MM.1S (cell line): ENCODE data around the gene PRR14.

Experiments used
- EZH2 ChIP-seq: fragments of 300-600 bp; sonication (generic); optimal IDR thresholded peaks from 2 replicates; pipeline ENCODE3; 2017; ENCODE audit warnings: low read depth, mild to moderate bottlenecking, antibody characterized with exemption, low read length, mixed read lengths
- EZH2phosphoT487 ChIP-seq: fragments of 300-600 bp; sonication (generic); IDR thresholded peaks from 2 replicates; pipeline ENCODE4 v1.6.1; 2018; ENCODE audit warnings: antibody characterized with exemption, low read length
- TF ChIP-seq, protein P1 (sequence below): fragments of 300-600 bp; sonication (generic); IDR thresholded peaks from 2 replicates; pipeline ENCODE4 v1.5.1; 2016; ENCODE audit warnings: antibody characterized with exemption, low read length, mixed read lengths

DNA sequence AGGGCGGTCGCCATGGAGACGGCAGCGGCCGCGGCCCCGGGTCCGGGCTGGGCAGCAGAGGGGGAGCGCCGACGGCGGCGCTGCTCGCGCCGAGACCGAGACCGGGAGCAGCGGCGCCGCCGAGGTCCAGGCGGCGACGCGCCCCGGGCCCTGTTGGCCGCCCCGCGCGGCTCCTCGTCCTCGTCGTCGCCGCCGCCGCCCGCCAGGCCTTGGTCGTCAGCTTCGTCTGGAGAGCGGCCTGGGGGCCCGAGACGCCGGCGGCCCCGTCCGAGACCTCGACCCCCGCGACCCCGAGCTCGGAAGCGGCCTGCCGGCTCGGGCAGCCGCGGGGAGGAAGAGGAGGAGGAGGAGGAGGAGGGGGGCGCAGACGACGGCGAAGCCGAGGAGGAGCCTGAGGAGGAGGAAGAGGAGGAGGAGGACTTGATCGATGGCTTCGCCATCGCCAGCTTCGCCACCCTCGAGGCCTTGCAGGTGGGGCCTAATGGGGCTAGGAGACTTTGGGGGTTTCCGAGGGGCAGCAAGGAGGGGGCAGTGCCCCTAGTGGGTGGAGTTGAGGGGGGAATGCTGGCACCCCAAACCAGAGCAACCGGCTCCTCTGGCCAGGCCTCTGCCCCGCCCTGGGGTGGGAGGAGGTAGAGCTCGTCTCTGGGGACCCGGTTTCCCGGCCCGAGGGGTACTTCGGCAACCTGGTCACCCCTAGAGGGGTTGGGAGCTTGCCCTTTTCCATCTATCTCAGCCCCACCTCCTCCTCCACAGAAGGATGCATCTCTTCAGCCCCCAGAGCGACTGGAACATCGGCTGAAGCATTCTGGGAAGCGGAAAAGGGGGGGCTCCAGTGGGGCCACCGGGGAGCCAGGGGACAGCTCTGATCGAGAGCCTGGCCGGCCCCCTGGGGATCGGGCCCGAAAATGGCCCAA is 9.0 kb downstream of the PRR14 start:
- TF ChIP-seq EZH2 (no peak), EZH2phosphoT487 (no peak)
- TF ChIP-seq, protein P1, sequence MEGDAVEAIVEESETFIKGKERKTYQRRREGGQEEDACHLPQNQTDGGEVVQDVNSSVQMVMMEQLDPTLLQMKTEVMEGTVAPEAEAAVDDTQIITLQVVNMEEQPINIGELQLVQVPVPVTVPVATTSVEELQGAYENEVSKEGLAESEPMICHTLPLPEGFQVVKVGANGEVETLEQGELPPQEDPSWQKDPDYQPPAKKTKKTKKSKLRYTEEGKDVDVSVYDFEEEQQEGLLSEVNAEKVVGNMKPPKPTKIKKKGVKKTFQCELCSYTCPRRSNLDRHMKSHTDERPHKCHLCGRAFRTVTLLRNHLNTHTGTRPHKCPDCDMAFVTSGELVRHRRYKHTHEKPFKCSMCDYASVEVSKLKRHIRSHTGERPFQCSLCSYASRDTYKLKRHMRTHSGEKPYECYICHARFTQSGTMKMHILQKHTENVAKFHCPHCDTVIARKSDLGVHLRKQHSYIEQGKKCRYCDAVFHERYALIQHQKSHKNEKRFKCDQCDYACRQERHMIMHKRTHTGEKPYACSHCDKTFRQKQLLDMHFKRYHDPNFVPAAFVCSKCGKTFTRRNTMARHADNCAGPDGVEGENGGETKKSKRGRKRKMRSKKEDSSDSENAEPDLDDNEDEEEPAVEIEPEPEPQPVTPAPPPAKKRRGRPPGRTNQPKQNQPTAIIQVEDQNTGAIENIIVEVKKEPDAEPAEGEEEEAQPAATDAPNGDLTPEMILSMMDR, result no peak
